ENCODE data around the gene ASAP3. TPM values are rescaled to one million over a fixed set of nuclear protein-coding genes. Genes with fewer than 3 reads are reported as not detected.

ASAP3 gene
- total RNA-seq, 4 donors from 2014 or later = 17.6 to 39.0 (median 30.5) TPM

GRCh38 chr1:23524163-23524562 is 40.2 kb upstream of the ASAP3 start:
- Histone ChIP-seq H3K36me3 (peaks cover 0 to 29% (median 0%) of the 10 kb centered on the region in 3 donors), H3K27me3 (no peaks in the 10 kb centered on the region), H3K9me3 (no peaks in the 10 kb centered on the region), H3K27ac (peak overlapping the region; percentile 84 to 93 (median 89)), H3K4me3 (no peak overlapping the region), H3K4me1 (peaks cover 45 to 54% (median 46%) of the 10 kb centered on the region in 3 donors)
- intact Hi-C loops (cut with DNase I) = no loop called here
- TF ChIP-seq CTCF (IDR thresholded peaks at IDR 0.05) = no peak
- TF ChIP-seq POLR2A (IDR thresholded peaks at IDR 0.05) = no peak
- no peak for DNase-seq
- WGBS, 2 donors = 57 to 100% methylated on average over 1 of the region's 3 CpGs

- Histone ChIP-seq H3K4me1 (peaks cover 29 to 37% (median 31%) of the 10 kb centered on the region in 3 donors), H3K9me3 (no peaks in the 10 kb centered on the region), H3K36me3 (peaks cover 0 to 44% (median 0%) of the 10 kb centered on the region in 3 donors), H3K27me3 (no peaks in the 10 kb centered on the region), H3K4me3 (no peak overlapping the region), H3K27ac (peak overlapping the region in 1 of 4 donors; percentile 93)
- DNase-seq = no peak
- WGBS, 2 donors = 47 to 69% methylated on average over 7 of the region's 7 CpGs
- intact Hi-C loops (cut with DNase I) = no loop called here
- TF ChIP-seq CTCF (IDR thresholded peaks at IDR 0.05) (no peak), POLR2A (IDR thresholded peaks at IDR 0.05) (no peak)
Observed at GRCh38 chr1:23522244-23522982, 38.4 kb upstream of the ASAP3 start.

- Histone ChIP-seq H3K27ac (no peak overlapping the region), H3K4me1 (peaks cover 21 to 29% (median 22%) of the 10 kb centered on the region in 3 donors), H3K27me3 (no peaks in the 10 kb centered on the region), H3K9me3 (no peaks in the 10 kb centered on the region), H3K36me3 (peaks cover 0 to 52% (median 0%) of the 10 kb centered on the region in 3 donors), H3K4me3 (no peak overlapping the region)
- intact Hi-C loops (cut with DNase I) = no loop called here
- TF ChIP-seq POLR2A (IDR thresholded peaks at IDR 0.05) = no peak
- TF ChIP-seq CTCF (IDR thresholded peaks at IDR 0.05) = no peak
- WGBS, 2 donors = 91 to 92% methylated on average over 6 to 9 of the region's 16 CpGs
- DNase-seq = no peak
Observed at GRCh38 chr1:23521588-23521987, 37.6 kb upstream of the ASAP3 start.

GRCh38 chr1:23517581-23517980 is 33.6 kb upstream of the ASAP3 start:
- Histone ChIP-seq H3K4me1 (no peaks in the 10 kb centered on the region), H3K9me3 (no peaks in the 10 kb centered on the region), H3K4me3 (no peak overlapping the region), H3K36me3 (peaks cover 0 to 87% (median 3%) of the 10 kb centered on the region in 3 donors), H3K27ac (no peak overlapping the region), H3K27me3 (no peaks in the 10 kb centered on the region)
- no peak for DNase-seq
- WGBS, 2 donors = 85 to 96% methylated on average over 7 to 9 of the region's 9 CpGs
- intact Hi-C loops (cut with DNase I) = no loop called here
- TF ChIP-seq POLR2A (IDR thresholded peaks at IDR 0.05) = no peak
- no peak for TF ChIP-seq CTCF (IDR thresholded peaks at IDR 0.05)

- Histone ChIP-seq H3K36me3 (peaks cover 0 to 90% (median 3%) of the 10 kb centered on the region in 3 donors), H3K9me3 (no peaks in the 10 kb centered on the region), H3K4me3 (no peak overlapping the region), H3K27ac (no peak overlapping the region), H3K27me3 (no peaks in the 10 kb centered on the region), H3K4me1 (no peaks in the 10 kb centered on the region)
- DNase-seq = no peak
- WGBS, 2 donors = 95 to 100% methylated on average over 4 of the region's 4 CpGs
- intact Hi-C loops (cut with DNase I) = no loop called here
- TF ChIP-seq POLR2A (IDR thresholded peaks at IDR 0.05) (no peak), CTCF (IDR thresholded peaks at IDR 0.05) (no peak)
Observed at GRCh38 chr1:23515905-23516304, 31.9 kb upstream of the ASAP3 start.
